IPS-11a (cell line): ENCODE results near the gene GMPPB.
"Not testable (repeated sequence)": the region's sequence is repeated elsewhere in the genome, so short reads cannot be mapped to it uniquely, and the experiment has no call there.

Experiments used
- H3K4me3 ChIP-seq: one replicate; pipeline ENCODE4 v1.5.1; 2013; ENCODE audit warnings: low read depth, low read length, control low read depth

GMPPB gene

GRCh38 chr3:49723628-49724551 is at the start of gene GMPPB:
Gene GMPPB, minus strand, starts transcription at chr3:49723951. Its CDS starts 225 bp downstream, at chr3:49723726.
- H3K4me3 ChIP-seq, result peak within 1 kb of the TSS; percentile 99

- H3K4me3 ChIP-seq, result no peak overlapping the region
Observed at GRCh38 chr3:49772703-49773102, 49.0 kb upstream of the GMPPB start.

GRCh38 chr3:49771340-49771938 is 47.7 kb upstream of the GMPPB start:
- no peak overlapping the region for H3K4me3 ChIP-seq

- H3K4me3 ChIP-seq, result no peak overlapping the region
Observed at GRCh38 chr3:49769926-49770325, 46.2 kb upstream of the GMPPB start.

- no peak overlapping the region for H3K4me3 ChIP-seq
Observed at GRCh38 chr3:49769286-49769915, 45.6 kb upstream of the GMPPB start.

- H3K4me3 ChIP-seq, result no peak overlapping the region
Observed at GRCh38 chr3:49763981-49764380, 40.2 kb upstream of the GMPPB start.

GRCh38 chr3:49761661-49762060 is 37.9 kb upstream of the GMPPB start:
- H3K4me3 ChIP-seq, result no peak overlapping the region

GRCh38 chr3:49759226-49759625 is 35.5 kb upstream of the GMPPB start:
- no peak overlapping the region for H3K4me3 ChIP-seq

- H3K4me3 ChIP-seq, result no peak overlapping the region
Observed at GRCh38 chr3:49757197-49757596, 33.4 kb upstream of the GMPPB start.

GRCh38 chr3:49756036-49756435 is 32.3 kb upstream of the GMPPB start:
- no peak overlapping the region for H3K4me3 ChIP-seq

GRCh38 chr3:49754536-49754935 is 30.8 kb upstream of the GMPPB start:
- H3K4me3 ChIP-seq, result no peak overlapping the region

- H3K4me3 ChIP-seq, result no peak overlapping the region
Observed at GRCh38 chr3:49751501-49751900, 27.8 kb upstream of the GMPPB start.

- H3K4me3 ChIP-seq, result no peak overlapping the region
Observed at GRCh38 chr3:49750056-49750455, 26.3 kb upstream of the GMPPB start.

- H3K4me3 ChIP-seq, result not testable (repeated sequence)
Observed at GRCh38 chr3:49748874-49749273, 25.1 kb upstream of the GMPPB start.

- no peak overlapping the region for H3K4me3 ChIP-seq
Observed at GRCh38 chr3:49747792-49748480, 24.2 kb upstream of the GMPPB start.

- no peak overlapping the region for H3K4me3 ChIP-seq
Observed at GRCh38 chr3:49745986-49746385, 22.2 kb upstream of the GMPPB start.

- no peak overlapping the region for H3K4me3 ChIP-seq
Observed at GRCh38 chr3:49740427-49740826, 16.7 kb upstream of the GMPPB start.

- H3K4me3 ChIP-seq, result no peak overlapping the region
Observed at GRCh38 chr3:49738067-49738713, 14.4 kb upstream of the GMPPB start.

- H3K4me3 ChIP-seq, result no peak overlapping the region
Observed at GRCh38 chr3:49734752-49735151, 11.0 kb upstream of the GMPPB start.

- no peak overlapping the region for H3K4me3 ChIP-seq
Observed at GRCh38 chr3:49733551-49733950, 9.8 kb upstream of the GMPPB start.

- no peak overlapping the region for H3K4me3 ChIP-seq
Observed at GRCh38 chr3:49732597-49732996, 8.8 kb upstream of the GMPPB start.
